ENCODE results near the gene KCNQ5. TPM values are rescaled to one million over a fixed set of nuclear protein-coding genes. Genes with fewer than 3 reads are reported as not detected.
A peak's percentile ranks its signal among the peaks of the same experiment; 100 is the strongest.
"Not testable (repeated sequence)": the region's sequence is repeated elsewhere in the genome, so short reads cannot be mapped to it uniquely, and the experiment has no call there.

Gene KCNQ5
- total RNA-seq, 3 donors from 2014 or later (not counting 1 experiment from before 2014, with no cell fraction given), result 8.2 to 9.7 (median 8.7) TPM

DNA sequence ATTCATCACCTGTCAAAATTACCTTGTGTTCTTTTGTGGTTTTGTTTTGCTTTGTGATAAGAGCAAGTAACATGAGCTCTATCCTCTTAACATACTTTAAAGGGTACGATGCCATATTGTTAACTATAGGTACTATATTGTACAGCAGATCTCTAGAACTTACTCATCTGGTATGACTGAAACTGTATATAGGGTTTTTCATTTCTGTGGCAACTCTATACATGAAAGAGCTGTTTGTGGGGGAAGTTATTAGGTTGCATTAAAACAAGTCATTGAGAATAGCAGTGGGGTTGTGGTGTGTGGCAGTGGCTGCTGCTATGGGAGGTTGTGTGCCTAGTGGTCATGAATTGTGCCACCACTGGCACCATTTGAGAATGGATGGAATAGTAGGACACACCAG lies 268.4 kb downstream of the KCNQ5 start:
- Histone ChIP-seq H3K27me3 (ENCODE audit: control insufficient read depth, insufficient read depth, low read length) (no peaks in the 10 kb centered on the region), H3K4me3 (ENCODE audit: low read length) (no peak overlapping the region), H3K9me3 (ENCODE audit: control insufficient read depth, insufficient read depth, low read length) (no peaks in the 10 kb centered on the region), H3K27ac (ENCODE audit: low read length) (no peak overlapping the region), H3K36me3 (ENCODE audit: control insufficient read depth, insufficient read depth, low read length) (no peaks in the 10 kb centered on the region), H3K4me1 (ENCODE audit: control insufficient read depth, insufficient read depth, low read length) (no peaks in the 10 kb centered on the region)
- no CpG with 5 or more reads among the region's 1 CpG for WGBS (ENCODE audit: insufficient coverage)
- no peak overlapping the region for H3K4me3 Mint-ChIP-seq
- intact Hi-C loops (cut with micrococcal nuclease), result no loop called here
- H3K27me3 Mint-ChIP-seq (ENCODE audit: low read depth in 2 of 2), result no peaks in the 10 kb centered on the region
- H3K4me1 Mint-ChIP-seq, result peaks cover 0 to 8% of the 10 kb centered on the region in 2 donors
- peaks cover 11% of the 10 kb centered on the region for H3K36me3 Mint-ChIP-seq
- H3K9me3 Mint-ChIP-seq, result peaks cover 5 to 6% of the 10 kb centered on the region in 2 donors
- H3K27ac Mint-ChIP-seq, result no peak overlapping the region
- ATAC-seq (peak in 1 of 3 donors; percentile 27), DNase-seq (no peak)
- TF ChIP-seq, protein P1, sequence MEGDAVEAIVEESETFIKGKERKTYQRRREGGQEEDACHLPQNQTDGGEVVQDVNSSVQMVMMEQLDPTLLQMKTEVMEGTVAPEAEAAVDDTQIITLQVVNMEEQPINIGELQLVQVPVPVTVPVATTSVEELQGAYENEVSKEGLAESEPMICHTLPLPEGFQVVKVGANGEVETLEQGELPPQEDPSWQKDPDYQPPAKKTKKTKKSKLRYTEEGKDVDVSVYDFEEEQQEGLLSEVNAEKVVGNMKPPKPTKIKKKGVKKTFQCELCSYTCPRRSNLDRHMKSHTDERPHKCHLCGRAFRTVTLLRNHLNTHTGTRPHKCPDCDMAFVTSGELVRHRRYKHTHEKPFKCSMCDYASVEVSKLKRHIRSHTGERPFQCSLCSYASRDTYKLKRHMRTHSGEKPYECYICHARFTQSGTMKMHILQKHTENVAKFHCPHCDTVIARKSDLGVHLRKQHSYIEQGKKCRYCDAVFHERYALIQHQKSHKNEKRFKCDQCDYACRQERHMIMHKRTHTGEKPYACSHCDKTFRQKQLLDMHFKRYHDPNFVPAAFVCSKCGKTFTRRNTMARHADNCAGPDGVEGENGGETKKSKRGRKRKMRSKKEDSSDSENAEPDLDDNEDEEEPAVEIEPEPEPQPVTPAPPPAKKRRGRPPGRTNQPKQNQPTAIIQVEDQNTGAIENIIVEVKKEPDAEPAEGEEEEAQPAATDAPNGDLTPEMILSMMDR (IDR thresholded peaks at IDR 0.05), result no peak

- Histone ChIP-seq H3K27me3 (ENCODE audit: control insufficient read depth, insufficient read depth, low read length) (no peaks in the 10 kb centered on the region), H3K4me3 (ENCODE audit: low read length) (no peak overlapping the region), H3K9me3 (ENCODE audit: control insufficient read depth, insufficient read depth, low read length) (no peaks in the 10 kb centered on the region), H3K4me1 (ENCODE audit: control insufficient read depth, insufficient read depth, low read length) (no peaks in the 10 kb centered on the region), H3K36me3 (ENCODE audit: control insufficient read depth, insufficient read depth, low read length) (no peaks in the 10 kb centered on the region), H3K27ac (ENCODE audit: low read length) (no peak overlapping the region)
- DNase-seq (no peak), ATAC-seq (no peak)
- Mint-ChIP-seq H3K4me1 (peaks cover 0 to 8% of the 10 kb centered on the region in 2 donors), H3K9me3 (peaks cover 3 to 5% of the 10 kb centered on the region in 2 donors), H3K36me3 (peaks cover 9% of the 10 kb centered on the region), H3K27me3 (ENCODE audit: low read depth in 2 of 2) (no peaks in the 10 kb centered on the region), H3K27ac (no peak overlapping the region), H3K4me3 (no peak overlapping the region)
- intact Hi-C loops (cut with micrococcal nuclease), result no loop called here
- TF ChIP-seq, protein P1 (IDR thresholded peaks at IDR 0.05), result no peak
Observed at GRCh38 chr6:72890671-72891070, 268.8 kb downstream of the KCNQ5 start.

GRCh38 chr6:72892901-72893300 lies 271.0 kb downstream of the KCNQ5 start:
- Histone ChIP-seq H3K36me3 (ENCODE audit: control insufficient read depth, insufficient read depth, low read length) (no peaks in the 10 kb centered on the region), H3K27ac (ENCODE audit: low read length) (no peak overlapping the region), H3K27me3 (ENCODE audit: control insufficient read depth, insufficient read depth, low read length) (no peaks in the 10 kb centered on the region), H3K9me3 (ENCODE audit: control insufficient read depth, insufficient read depth, low read length) (no peaks in the 10 kb centered on the region), H3K4me3 (ENCODE audit: low read length) (no peak overlapping the region), H3K4me1 (ENCODE audit: control insufficient read depth, insufficient read depth, low read length) (no peaks in the 10 kb centered on the region)
- Mint-ChIP-seq H3K4me1 (peaks cover 0 to 8% of the 10 kb centered on the region in 2 donors), H3K9me3 (peaks cover 0 to 2% of the 10 kb centered on the region in 2 donors), H3K4me3 (no peak overlapping the region), H3K36me3 (no peaks in the 10 kb centered on the region), H3K27ac (no peak overlapping the region), H3K27me3 (ENCODE audit: low read depth in 2 of 2) (no peaks in the 10 kb centered on the region)
- TF ChIP-seq, protein P1 (IDR thresholded peaks at IDR 0.05), result no peak
- ATAC-seq (no peak), DNase-seq (no peak)
- 80% methylated on average over 1 of the region's 1 CpG for WGBS (ENCODE audit: insufficient coverage)
- intact Hi-C loops (cut with micrococcal nuclease), result no loop called here

- 41% methylated on average over 2 of the region's 2 CpGs for WGBS (ENCODE audit: insufficient coverage)
- Histone ChIP-seq H3K27ac (ENCODE audit: low read length) (no peak overlapping the region), H3K36me3 (ENCODE audit: control insufficient read depth, insufficient read depth, low read length) (no peaks in the 10 kb centered on the region), H3K4me3 (ENCODE audit: low read length) (no peak overlapping the region), H3K27me3 (ENCODE audit: control insufficient read depth, insufficient read depth, low read length) (no peaks in the 10 kb centered on the region), H3K9me3 (ENCODE audit: control insufficient read depth, insufficient read depth, low read length) (no peaks in the 10 kb centered on the region), H3K4me1 (ENCODE audit: control insufficient read depth, insufficient read depth, low read length) (no peaks in the 10 kb centered on the region)
- no peaks in the 10 kb centered on the region for H3K27me3 Mint-ChIP-seq (ENCODE audit: low read depth in 2 of 2)
- intact Hi-C loops (cut with micrococcal nuclease), result no loop called here
- TF ChIP-seq, protein P1 (IDR thresholded peaks at IDR 0.05), result no peak
- H3K9me3 Mint-ChIP-seq, result peaks cover 0 to 2% of the 10 kb centered on the region in 2 donors
- no peak overlapping the region for H3K4me3 Mint-ChIP-seq
- DNase-seq (no peak), ATAC-seq (no peak)
- peaks cover 4% of the 10 kb centered on the region for H3K36me3 Mint-ChIP-seq
- H3K4me1 Mint-ChIP-seq, result peaks cover 0 to 8% of the 10 kb centered on the region in 2 donors
- no peak overlapping the region for H3K27ac Mint-ChIP-seq
Observed at GRCh38 chr6:72894091-72894490, 272.2 kb downstream of the KCNQ5 start.

GRCh38 chr6:72898313-72898712 lies 276.4 kb downstream of the KCNQ5 start:
- H3K36me3 ChIP-seq (ENCODE audit: control insufficient read depth, insufficient read depth, low read length); intact Hi-C loops (cut with micrococcal nuclease); DNase-seq; H3K27me3 Mint-ChIP-seq (ENCODE audit: low read depth in 2 of 2); H3K36me3 Mint-ChIP-seq; H3K27me3 ChIP-seq (ENCODE audit: control insufficient read depth, insufficient read depth, low read length); H3K27ac ChIP-seq (ENCODE audit: low read length); H3K4me1 Mint-ChIP-seq; H3K27ac Mint-ChIP-seq; H3K9me3 Mint-ChIP-seq; H3K4me3 Mint-ChIP-seq; H3K4me1 ChIP-seq (ENCODE audit: control insufficient read depth, insufficient read depth, low read length); H3K4me3 ChIP-seq (ENCODE audit: low read length); H3K9me3 ChIP-seq (ENCODE audit: control insufficient read depth, insufficient read depth, low read length); ATAC-seq: not testable (repeated sequence)
- WGBS (ENCODE audit: insufficient coverage), result no CpG with 5 or more reads among the region's 3 CpGs
